ENCODE results near the gene SEC22C.

- TF ChIP-seq REST (IDR thresholded peaks at IDR 0.05; ENCODE audit: insufficient read depth in 1 of 2, low read depth in 2 of 2, low read length in 2 of 2) = no peak
- no peak for TF ChIP-seq POLR2AphosphoS5 (IDR thresholded peaks at IDR 0.05; ENCODE audit: low read depth, low read length)
- no peak for TF ChIP-seq SIN3A (IDR thresholded peaks at IDR 0.05; ENCODE audit: borderline replicate concordance, insufficient read depth, low read length)
These were observed 44.4 kb downstream of the SEC22C start for GRCh38 chr3:42537350-42537749.
